GM12872 (cell line): ENCODE results near the gene RAB9B.

Experiments
- TF ChIP-seq, protein P1 (sequence below): IDR thresholded peaks from 3 replicates; pipeline ENCODE4 v1.5.1; 2011; ENCODE audit warnings: low read depth, mild to moderate bottlenecking, low read length, moderate library complexity; ENCODE audit not compliant: insufficient read depth

Gene RAB9B

DNA sequence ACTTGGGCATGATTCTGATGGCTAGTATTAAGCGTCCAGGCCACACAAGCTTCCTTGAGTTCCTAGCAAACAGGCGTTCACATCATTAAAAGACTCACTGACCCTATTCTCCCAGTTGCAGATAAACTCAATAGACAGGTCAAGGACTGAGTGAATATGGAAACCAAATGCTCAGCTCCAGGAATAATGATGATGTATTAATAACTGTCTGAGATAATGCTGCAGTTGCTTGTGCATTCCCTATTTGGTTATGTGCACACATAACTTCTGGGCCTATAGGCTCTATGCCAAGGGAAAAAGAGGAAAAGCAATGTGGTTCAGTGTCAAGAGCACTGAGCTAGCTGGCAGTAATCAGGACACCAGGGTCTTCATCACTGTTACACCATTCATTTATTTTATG lies 3.5 kb downstream of the RAB9B start:
- TF ChIP-seq, protein P1, sequence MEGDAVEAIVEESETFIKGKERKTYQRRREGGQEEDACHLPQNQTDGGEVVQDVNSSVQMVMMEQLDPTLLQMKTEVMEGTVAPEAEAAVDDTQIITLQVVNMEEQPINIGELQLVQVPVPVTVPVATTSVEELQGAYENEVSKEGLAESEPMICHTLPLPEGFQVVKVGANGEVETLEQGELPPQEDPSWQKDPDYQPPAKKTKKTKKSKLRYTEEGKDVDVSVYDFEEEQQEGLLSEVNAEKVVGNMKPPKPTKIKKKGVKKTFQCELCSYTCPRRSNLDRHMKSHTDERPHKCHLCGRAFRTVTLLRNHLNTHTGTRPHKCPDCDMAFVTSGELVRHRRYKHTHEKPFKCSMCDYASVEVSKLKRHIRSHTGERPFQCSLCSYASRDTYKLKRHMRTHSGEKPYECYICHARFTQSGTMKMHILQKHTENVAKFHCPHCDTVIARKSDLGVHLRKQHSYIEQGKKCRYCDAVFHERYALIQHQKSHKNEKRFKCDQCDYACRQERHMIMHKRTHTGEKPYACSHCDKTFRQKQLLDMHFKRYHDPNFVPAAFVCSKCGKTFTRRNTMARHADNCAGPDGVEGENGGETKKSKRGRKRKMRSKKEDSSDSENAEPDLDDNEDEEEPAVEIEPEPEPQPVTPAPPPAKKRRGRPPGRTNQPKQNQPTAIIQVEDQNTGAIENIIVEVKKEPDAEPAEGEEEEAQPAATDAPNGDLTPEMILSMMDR, result no peak

DNA sequence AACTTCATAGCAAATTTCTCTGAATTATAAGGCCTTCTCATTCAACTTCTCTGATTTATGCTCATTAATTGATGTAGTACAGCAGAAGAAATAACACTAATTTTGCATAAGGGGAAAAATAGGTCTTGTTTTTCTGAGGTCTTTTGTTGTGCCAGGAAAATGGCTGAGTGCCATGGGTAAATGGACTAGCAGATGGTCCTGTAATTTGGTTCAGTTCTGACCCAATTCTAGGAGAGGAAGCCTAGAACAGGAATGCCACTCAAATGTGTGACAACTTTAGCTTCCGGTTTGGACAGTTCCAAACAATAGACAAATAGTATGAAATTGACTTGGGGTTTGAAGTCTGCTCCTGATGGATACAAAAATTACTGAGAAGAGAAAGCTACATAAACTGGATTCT lies 6.2 kb downstream of the RAB9B start:
- TF ChIP-seq, protein P1, result no peak

DNA sequence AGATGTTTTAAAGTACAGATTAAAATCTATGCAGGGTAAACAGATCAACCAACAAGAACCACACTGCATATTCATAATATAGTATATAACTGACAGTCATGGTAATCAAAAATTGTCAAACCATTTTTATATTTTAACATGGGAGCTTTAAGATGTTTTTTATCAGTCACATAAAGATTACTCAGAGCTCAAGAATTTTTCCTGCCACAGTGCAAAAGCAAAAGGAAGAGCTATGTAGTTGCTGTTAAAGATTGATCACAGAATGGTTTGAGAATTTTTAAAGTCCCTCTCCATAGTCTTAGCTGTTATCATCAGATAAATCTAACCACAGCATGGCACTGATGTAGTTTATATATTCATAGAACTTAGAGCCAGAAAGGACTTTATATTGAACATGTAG lies 8.5 kb downstream of the RAB9B start:
- TF ChIP-seq, protein P1, result no peak

DNA sequence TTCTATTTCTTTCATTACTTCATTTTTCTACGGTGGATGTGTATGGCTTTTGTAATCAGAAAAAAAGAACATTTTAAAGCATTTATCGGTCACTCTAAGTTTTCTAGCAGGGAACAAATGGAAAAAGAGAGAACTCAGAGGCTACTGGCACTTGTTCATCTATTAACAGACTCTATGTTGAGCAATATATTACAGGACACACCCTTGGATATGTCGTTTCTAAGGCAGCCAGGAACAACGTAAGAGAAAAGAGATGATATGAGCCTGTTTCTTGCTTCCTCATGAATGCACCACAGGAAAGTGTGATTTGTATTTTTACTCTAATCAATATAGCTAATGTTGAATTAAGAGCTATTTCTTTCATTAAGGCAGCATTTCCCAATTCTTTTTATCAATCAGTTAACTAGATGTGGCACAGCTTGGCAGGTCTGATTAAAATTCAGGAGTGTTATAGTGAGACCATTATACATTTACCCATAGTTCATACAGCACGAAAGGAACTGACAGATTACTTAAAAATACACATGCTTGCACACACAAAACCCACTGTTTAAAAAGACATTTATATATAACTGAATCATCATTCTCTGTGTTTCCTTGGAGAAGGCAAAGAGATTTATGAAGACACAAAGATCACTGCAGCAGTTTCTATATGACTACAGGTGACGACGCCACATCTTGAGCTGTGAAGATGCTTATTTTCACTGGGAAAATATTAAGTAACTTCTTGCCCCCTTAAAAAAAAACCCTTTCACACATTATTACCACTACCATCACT lies 13.0 kb downstream of the RAB9B start:
- TF ChIP-seq, protein P1, result no peak

DNA sequence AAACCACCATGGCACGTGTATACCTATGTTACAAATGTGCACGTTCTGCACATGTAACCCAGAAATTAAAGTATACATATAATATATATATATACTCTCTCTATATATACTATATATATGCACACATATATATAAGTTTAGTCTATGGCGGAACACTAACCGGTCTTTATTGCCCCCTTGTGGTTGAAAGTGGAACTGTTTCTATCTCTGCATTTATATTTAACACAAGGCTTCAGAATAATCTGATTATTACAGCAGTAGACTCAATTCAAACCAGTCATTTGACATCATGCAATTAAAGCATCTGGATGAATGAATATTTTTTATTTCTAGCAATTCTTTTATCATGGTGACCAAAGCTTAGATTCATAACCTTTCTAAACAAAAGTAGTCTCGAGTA lies 14.6 kb downstream of the RAB9B start:
- TF ChIP-seq, protein P1, result peak; percentile 33; the same call in 1 of the 3 replicates

GRCh38 chrX:103811858-103812257 lies 20.2 kb downstream of the RAB9B start:
- TF ChIP-seq, protein P1, result no peak

DNA sequence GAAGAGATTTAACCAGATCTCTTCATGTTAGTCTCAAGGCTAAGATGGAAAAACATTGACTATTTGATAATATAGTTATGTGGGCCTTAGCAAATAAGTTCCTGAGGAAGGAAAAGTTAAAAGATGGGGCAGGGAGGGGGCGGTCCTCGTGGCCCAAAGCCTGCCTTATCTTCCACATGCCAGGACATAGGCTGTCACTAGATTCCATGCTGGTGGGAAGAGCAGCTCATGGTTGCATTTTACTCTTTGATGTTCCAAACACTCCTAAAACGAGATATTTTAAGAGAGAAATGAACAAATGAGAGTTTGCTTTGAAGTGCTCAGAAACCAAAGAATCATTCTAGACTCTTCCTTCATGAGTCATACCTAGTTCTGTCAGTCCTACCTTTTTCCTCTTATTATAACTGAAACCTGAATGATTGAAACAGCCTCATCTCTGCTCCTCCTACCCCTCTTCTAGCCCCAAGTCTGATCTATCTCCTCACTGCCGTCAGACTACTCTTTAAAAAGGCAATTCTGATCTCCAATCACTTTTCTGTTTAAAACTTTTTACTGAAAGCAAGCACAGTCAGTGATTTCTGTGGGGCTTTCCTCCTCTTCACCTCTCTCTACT lies 25.1 kb downstream of the RAB9B start:
- TF ChIP-seq, protein P1, result no peak
